Measurements from ENCODE around the gene UCHL5.

DNA sequence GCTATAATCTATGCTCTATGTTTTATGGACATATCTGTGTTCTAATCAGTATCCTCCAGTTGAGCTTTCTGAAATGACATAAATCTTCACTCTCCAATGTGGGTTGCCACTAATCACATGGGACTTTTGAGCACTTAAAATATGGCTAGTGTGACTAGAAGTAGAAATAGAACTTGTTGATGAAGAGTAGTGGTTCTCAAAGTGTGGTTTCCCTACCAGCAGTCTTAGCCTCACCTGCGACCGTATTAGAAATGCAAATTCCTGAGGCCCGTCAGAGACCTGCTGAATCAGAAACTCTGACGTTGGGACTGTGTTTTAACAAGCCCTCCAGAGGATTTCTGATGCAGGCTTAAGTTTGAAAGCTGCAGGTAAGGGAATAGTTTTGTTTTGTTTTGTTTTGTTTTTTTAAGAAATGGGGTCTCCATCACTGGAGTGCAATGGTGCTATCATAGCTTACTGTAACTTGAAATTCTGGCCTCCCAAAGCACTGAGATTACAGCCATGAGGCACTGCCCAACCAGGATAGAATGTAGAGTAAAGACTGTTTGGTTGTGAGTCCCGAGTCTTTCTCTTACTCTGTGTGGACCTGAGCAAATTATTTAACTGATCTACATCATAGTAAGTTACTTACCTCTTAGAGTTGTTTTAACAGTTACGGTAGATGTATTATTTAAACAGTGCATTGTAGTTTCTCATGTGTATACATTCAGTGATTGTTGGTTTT lies 24.4 kb upstream of the UCHL5 start:
- TF ChIP-seq CTCF (IDR thresholded peaks at IDR 0.05) (no peak), POLR2A (IDR thresholded peaks at IDR 0.05) (no peak), POLR2AphosphoS5 (IDR thresholded peaks at IDR 0.05) (no peak)
